Stimulated activated CD4-positive, alpha-beta T cell treated with anti-CD3 and anti-CD28 coated beads, Interleukin-1b, Interleukin-23, amount 100 ng/mL, for 1 hour (primary cell): ENCODE results near the gene SFMBT2.
"Not testable (repeated sequence)": the region's sequence is repeated elsewhere in the genome, so short reads cannot be mapped to it uniquely, and the experiment has no call there.

Experiments
- DNase-seq, 2 donors: peaks; one replicate each; pipeline ENCODE4 v3.0.0-alpha.2; 2020; ENCODE audit warnings: low read depth in 2 of 2

SFMBT2 gene

GRCh38 chr10:7320072-7320471 is 90.8 kb downstream of the SFMBT2 start:
- no peak for DNase-seq

DNA sequence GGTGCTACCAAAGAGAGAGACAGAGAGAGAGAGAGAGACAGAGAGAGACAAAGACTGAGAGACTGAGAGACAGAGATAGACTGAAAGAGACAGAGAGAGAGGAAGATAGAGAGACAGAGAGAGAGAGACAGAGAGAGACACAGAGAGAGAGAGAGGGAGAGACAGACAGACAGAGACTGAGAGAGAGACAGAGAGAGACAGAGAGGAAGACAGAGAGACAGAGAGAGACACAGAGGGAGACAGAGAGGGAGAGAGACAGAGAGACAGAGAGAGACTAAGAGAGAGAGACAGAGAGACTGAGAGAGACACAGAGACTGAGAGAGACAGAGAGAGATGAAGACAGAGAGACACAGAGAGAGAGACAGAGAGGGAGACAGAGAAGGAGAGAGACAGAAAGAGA is 91.2 kb downstream of the SFMBT2 start:
- DNase-seq: no peak

GRCh38 chr10:7318836-7319235 is 92.0 kb downstream of the SFMBT2 start:
- no peak for DNase-seq

DNA sequence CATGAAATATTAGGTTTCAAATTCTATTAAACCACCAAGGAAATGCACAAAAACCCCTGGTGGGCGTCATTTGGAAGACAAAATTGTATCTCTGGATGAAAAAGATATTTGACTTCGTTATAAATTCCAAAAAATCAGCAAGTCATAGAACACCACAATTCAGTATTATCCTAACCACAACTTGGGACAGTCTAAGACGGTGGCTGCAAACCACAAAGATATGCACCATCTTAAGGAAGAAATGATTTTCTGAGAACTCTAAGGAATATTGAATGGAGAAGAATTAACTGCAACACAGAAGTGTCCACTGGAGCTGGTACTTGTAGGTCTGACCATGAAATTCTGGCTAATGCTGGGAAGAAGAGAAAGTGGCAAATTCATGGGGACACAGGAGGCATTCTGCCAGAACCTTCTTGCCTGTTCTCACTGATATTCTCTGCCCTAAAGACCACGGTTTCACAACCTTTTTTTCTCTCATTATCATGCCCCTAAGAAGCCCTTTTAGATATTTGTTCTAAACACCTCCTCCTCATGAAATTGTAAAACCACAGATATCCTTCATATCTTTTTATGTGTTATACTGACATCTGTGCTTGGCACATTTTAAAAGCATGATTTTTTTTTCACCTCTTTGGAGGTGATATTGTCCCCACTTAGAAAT is 92.9 kb downstream of the SFMBT2 start:
- DNase-seq: no peak

DNA sequence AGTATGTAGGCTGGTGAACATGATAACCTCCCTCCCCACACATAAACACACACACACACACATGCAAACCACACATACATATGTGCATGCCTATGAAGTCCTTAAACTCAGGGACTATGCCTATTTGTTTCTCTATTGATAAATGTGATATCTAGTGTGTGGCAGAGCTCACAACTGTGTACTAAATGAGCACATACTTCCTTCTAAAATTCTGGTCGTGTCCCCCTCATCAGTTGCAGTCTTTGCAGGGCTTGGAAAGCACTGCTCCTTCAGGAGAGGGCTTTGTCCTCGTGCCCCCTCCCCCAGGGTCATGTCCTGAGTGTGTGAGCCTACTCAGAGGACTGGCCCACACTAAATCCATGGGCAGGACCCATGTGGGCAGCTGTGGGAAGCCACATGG is 94.0 kb downstream of the SFMBT2 start:
- no peak for DNase-seq

DNA sequence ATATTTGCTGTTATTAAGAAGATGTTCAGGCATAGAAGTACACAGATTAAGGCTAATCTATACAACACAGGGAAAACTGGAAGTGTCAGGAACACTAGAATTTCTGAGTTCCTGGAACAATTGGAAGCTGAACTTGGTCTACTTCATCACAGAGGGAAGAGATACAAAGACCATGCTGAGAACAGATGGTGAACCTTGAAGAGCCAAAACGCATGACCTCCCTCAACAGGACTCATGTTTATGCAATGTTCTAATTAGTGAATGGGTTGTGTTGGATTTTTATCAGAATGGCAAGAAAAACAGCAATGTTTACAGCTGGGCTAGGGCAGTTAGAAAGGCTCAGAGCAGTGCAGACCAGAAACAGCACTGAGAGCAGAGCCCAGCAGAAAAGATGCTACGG is 94.9 kb downstream of the SFMBT2 start:
- DNase-seq: no peak

DNA sequence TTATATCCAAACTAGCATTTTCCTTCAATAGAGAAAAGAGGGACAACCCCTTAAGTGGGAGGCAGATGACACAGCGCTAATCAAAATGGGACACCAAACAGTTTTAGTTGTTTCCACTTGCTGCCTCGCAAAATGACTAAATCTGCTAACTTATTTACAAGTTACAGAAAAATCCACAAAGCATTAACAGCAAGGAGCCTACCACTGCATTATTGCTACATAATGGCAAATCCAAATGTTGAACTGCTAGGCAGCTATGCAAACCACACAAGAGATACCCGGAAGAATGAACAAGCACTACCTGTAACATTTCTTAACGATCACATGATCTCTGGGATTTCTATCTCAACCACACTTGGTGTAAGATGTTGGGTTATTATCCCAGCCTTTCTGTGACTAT is 96.7 kb downstream of the SFMBT2 start:
- DNase-seq: no peak

GRCh38 chr10:7312488-7312857 is 98.4 kb downstream of the SFMBT2 start:
- no peak for DNase-seq

- not testable (repeated sequence) for DNase-seq
Measured at GRCh38 chr10:7311850-7312487, 98.9 kb downstream of the SFMBT2 start.

DNA sequence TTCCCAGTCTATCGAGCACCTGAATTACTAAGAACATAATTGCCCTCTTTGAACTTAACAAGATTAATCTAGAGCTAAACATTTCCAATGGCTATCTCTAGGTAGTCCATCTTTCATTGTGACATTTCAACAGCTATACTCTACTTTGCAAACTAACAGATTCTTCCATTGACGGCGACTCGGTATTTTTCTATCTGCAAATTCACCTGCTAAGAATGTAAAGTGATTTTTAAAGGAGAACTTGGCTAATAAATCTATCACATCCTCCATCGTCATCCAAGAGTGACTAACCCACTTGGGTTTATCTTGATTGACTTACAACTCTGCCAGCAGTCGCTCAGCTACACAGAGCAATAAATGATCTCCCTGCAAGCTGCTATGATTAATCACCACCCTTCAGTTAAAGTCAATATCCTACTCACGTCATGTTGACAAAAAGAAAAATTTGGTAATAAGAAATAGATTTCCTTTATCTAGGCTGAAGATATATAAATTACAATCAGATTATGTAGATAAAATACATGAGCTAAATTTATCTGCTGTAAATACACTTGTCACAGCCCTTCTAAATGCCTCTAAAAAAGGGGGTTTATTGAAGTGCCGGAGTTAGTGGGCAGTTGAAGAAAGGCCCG is 99.5 kb downstream of the SFMBT2 start:
- no peak for DNase-seq

GRCh38 chr10:7310076-7310475 is 100.8 kb downstream of the SFMBT2 start:
- no peak for DNase-seq

DNA sequence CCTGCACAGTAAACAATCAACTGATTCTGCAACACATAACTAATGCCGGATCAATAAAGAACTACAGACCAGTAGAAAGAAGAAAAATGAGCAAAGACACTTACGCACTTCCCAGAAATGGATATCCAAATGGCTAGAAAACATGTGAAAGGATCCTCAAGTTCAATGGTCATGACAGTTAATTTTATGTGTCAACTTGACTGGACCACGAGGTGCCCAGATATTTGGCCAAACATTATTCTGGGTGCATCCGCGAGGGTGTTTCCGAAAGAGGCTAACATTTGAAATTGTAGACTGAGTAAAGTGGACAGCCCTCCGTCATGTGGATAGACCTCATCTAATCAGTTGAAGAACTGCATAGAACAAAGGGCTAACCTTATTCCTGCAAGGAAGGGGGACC is 102.0 kb downstream of the SFMBT2 start:
- no peak for DNase-seq

DNA sequence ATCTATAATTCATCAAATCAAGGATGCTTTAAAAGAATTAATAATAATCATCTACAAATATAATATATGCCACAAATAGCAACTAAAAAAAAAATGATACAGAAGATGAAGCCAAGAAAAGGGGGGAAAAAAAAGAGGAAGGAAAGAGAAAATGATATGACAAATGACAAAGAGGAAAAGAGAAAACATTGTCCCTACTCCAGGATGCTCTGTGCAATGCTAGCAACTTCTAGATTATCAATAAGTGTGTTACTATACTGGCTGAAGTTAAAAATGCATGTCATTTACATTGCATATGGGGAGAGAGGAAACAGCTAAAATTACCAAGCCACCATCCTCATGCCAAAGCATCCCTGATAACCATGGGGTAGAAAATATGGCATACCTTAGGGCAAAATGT is 104.2 kb downstream of the SFMBT2 start:
- no peak for DNase-seq

DNA sequence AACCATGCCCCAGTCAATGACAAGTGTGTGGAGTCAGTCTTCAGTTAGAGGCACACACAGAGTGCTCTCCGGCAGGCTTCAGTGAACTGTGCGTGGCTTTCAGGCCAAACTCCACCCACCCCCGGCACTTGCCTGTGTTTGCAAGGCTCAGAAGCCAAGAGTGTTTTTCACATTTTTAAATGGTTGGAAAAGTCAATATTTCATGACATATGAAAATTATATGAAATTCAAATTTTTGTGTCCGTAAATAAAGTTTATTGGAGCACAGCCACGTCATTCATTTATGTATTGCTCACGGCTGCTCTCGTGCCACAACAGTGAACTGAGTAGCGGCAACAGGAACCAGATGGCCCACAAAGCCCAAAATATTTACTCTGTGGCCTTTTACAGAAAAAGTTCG is 104.7 kb downstream of the SFMBT2 start:
- no peak for DNase-seq

DNA sequence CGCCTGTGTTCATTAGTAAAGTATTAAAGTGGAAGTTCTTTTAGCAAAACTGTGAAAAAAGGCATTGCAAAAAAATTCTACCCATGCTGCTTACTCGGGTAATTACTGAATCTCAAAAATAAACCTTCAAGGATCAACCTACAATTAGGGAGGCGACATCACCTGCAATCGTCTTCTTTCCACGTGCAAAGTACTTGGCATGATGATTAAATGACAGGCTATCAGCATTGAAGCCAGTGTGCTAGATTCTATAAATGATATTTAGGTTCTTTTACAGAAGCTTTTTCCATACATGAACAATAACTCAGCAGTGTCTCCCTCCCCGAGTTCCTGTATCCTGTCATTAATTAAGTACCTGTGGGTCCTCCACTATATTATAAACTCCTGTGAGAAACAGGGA is 105.8 kb downstream of the SFMBT2 start:
- no peak for DNase-seq

DNA sequence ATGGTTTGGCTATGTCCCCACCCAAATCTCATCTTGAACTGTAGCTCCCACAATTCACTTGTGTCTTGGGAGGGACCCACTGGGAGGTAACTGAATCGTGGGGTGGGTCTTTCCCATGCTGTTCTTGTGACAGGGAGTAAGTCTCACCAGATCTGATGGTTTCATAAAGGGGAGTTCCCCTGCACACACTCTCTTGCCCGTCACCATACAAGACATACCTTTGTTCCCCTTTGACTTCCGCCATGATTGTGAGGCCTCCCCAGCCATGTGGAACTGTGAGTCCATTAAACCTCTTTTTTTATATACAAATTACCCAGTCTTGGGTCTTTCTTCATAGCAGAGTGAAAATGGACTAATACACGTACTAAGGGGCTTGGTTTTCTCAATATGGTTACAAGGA is 106.7 kb downstream of the SFMBT2 start:
- DNase-seq: no peak

GRCh38 chr10:7302930-7303557 is 107.8 kb downstream of the SFMBT2 start:
- DNase-seq: no peak

DNA sequence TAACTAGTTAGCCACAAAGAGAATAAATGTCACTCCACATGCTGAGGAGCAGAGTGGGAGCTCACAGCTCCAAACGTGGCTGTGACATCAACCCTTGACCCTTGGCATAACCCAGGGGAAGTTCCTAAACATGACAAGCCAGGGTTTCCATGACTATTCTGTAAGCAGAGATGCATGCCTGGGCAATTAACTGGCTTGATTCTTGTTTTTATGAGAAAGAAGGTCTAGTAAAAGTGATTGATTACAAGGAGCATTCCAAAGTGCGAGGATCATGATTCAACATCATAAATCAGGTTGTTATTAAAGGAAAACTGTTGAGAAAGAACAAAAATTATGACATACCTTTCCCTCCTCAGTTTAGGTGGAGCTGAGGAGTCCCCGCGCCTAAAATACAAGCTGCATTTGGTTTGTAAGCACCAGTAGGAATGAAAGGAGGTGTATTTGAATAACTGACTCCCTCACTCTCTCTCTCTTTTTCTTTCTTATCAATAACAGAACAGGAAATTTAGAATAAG is 108.4 kb downstream of the SFMBT2 start:
- no peak for DNase-seq

GRCh38 chr10:7301006-7301778 is 109.6 kb downstream of the SFMBT2 start:
- DNase-seq: no peak

DNA sequence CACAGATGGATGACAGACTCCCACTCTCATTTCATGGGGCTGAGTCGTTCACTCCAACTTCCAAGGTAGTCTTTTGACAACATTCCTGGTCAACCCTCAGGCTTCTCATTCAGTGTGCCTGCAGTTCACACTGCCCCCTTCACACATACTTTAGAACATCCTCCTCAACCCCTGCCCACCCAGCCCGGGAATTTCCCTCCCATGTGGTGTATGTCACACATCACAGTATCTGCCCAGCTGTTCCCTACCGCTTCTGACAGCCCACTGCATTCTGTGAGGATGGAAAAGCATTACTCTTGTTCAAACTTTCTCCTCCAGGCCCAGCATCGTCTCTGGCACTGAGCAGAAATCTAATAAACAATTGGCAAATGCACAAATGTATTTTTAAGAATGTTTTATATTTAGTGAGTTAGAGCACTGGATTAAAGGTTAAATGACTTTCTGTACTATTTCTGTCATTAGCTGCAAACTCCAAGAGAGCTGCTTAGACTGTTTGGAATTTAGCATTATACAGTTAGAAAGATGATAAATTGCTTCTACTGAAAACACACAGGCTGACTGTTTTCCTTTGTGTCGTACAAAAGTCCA is 110.4 kb downstream of the SFMBT2 start:
- DNase-seq: no peak

- not testable (repeated sequence) for DNase-seq
Measured at GRCh38 chr10:7299601-7300325, 111.1 kb downstream of the SFMBT2 start.
